GM10266 (cell line): ENCODE measurements around the gene IARS1.

Experiments
- DNase-seq: peaks from one replicate; pipeline ENCODE4 v3.0.0; 2012; ENCODE audit errors: extremely low spot score
- TF ChIP-seq, protein P1 (sequence below): IDR thresholded peaks from 2 replicates; pipeline ENCODE4 v1.5.1; 2012; ENCODE audit warnings: mild to moderate bottlenecking, low read depth; ENCODE audit not compliant: control insufficient read depth, insufficient read depth; ENCODE audit errors: missing control alignments

IARS1 gene

DNA sequence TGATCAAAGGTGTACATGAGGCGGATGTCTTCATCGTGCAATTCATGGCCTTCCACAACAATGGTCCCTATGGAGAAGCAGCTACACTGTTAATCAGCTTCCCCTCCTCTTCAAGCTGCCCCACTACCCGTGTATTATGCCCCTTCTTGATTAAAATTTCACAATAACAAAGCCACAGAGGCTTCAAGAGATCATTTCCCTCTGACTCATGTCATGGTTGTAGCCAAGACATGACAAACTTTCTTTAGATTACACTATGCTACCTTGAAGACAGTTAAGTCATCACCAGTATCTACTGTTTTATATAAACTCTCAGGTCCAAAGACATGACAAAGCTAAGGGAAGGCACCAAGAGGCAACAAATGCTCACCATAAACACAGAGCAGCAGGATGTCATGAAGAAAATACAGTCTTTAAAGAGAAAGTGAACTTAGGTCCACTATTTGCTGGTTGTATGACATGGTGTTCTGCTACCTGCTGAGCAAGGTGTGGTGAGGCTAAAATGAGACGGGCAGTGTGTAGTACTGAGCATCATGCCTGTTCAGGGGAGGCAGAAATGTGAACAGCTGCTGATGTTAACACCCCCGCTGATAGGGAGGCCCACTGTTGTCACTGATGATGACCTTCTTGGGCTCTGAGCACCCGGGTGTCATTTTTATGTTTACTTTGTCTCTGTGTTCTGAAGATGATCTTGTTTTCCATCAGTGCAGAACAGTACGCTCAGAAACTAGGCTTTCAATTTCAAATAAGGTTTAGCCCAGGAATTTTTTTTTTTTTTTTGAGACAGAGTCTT lies 48.3 kb downstream of the IARS1 start:
- TF ChIP-seq, protein P1, sequence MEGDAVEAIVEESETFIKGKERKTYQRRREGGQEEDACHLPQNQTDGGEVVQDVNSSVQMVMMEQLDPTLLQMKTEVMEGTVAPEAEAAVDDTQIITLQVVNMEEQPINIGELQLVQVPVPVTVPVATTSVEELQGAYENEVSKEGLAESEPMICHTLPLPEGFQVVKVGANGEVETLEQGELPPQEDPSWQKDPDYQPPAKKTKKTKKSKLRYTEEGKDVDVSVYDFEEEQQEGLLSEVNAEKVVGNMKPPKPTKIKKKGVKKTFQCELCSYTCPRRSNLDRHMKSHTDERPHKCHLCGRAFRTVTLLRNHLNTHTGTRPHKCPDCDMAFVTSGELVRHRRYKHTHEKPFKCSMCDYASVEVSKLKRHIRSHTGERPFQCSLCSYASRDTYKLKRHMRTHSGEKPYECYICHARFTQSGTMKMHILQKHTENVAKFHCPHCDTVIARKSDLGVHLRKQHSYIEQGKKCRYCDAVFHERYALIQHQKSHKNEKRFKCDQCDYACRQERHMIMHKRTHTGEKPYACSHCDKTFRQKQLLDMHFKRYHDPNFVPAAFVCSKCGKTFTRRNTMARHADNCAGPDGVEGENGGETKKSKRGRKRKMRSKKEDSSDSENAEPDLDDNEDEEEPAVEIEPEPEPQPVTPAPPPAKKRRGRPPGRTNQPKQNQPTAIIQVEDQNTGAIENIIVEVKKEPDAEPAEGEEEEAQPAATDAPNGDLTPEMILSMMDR, result no peak
- DNase-seq, result no peak
